Thyroid gland (tissue), 4 donors: ENCODE measurements around the gene GNG10. TPM values are rescaled to one million over a fixed set of nuclear protein-coding genes. Genes with fewer than 3 reads are reported as not detected.

Experiments used
- DNase-seq, 2 donors: peaks; one replicate each; pipeline ENCODE4 v3.0.0-alpha.2; 2019
- H3K27ac ChIP-seq, 3 donors: fragments of 200-600 bp; sonication (generic); 1 replicate in 2 of 3; 2 replicates in 1 of 3; pipeline ENCODE4 v1.5.1; 2016 to 2019; ENCODE audit warnings: mild to moderate bottlenecking in 1 of 3, moderate library complexity in 1 of 3
- H3K27me3 ChIP-seq: fragments of 200-600 bp; sonication (generic); one replicate; pipeline ENCODE4 v1.5.1; 2019
- H3K36me3 ChIP-seq, 2 donors: fragments of 200-600 bp; sonication (generic); one replicate each; pipeline ENCODE4 v1.5.1; 2016 to 2019
- H3K4me1 ChIP-seq, 2 donors: fragments of 200-600 bp; sonication (generic); one replicate each; pipeline ENCODE4 v1.5.1; 2017 to 2019
- H3K4me3 ChIP-seq, 3 donors: fragments of 200-600 bp; sonication (generic); replicated peaks in 1 of 3; 1 replicate in 2 of 3; 2 replicates in 1 of 3; pipeline ENCODE4 v1.5.1; 2016; ENCODE audit warnings: mild to moderate bottlenecking in 1 of 3
- H3K9me3 ChIP-seq: fragments of 200-600 bp; sonication (generic); one replicate; pipeline ENCODE4 v1.5.1; 2017
- CTCF ChIP-seq, 6 experiments: fragments of 200-600 bp in 3 of 6; fragments of 450-650 bp in 3 of 6; sonication (generic) in 3 of 6; IDR thresholded peaks; one replicate each; pipeline ENCODE4 v1.5.1; 2016 to 2019; ENCODE audit warnings: antibody characterized with exemption in 6 of 6, mild to moderate bottlenecking in 2 of 6, inconsistent platforms in 1 of 6, moderate library complexity in 1 of 6
- POLR2A ChIP-seq, 2 donors: fragments of 450-650 bp; IDR thresholded peaks; one replicate each; pipeline ENCODE4 v1.6.1; 2017; ENCODE audit warnings: antibody characterized with exemption in 2 of 2, mild to moderate bottlenecking in 2 of 2, moderate library complexity in 1 of 2
- WGBS, 2 donors: methylation state at CpG; one replicate each; pipeline ENCODE4 v1.1.5; 2017; 5-methylcytosine and 5-hydroxymethylcytosine counted together
- intact Hi-C: fragments of 100-400 bp; cut with DNase I; formaldehyde crosslinking; loops from one replicate; pipeline ENCODE4 v1.15.1; 2023
- total RNA-seq, 4 donors: library from RNA; depleted of rRNA; stranded (reverse); fragments of >200 nt; gene quantifications; one replicate each; pipeline ENCODE4 v1.2.3, GENCODE V29; 2016

The GNG10 gene
- total RNA-seq, 4 donors from 2014 or later: 44.8 to 57.3 (median 53.5) TPM

GRCh38 chr9:111676116-111676515 lies 14.7 kb downstream of the GNG10 start:
- Histone ChIP-seq H3K27me3 (no peaks in the 10 kb centered on the region), H3K27ac (no peak overlapping the region), H3K36me3 (no peaks in the 10 kb centered on the region), H3K4me1 (no peaks in the 10 kb centered on the region), H3K9me3 (no peaks in the 10 kb centered on the region), H3K4me3 (no peak overlapping the region)
- DNase-seq: no peak
- 95 to 96% methylated on average over 3 of the region's 3 CpGs for WGBS, 2 donors
- TF ChIP-seq POLR2A (IDR thresholded peaks at IDR 0.05): no peak
- TF ChIP-seq CTCF (IDR thresholded peaks at IDR 0.05): no peak
- intact Hi-C loops: no loop called here

GRCh38 chr9:111678293-111678692 lies 16.9 kb downstream of the GNG10 start:
- DNase-seq: no peak
- H3K27ac ChIP-seq: no peak overlapping the region
- WGBS, 2 donors: 95 to 100% methylated on average over 5 of the region's 5 CpGs
- TF ChIP-seq CTCF (IDR thresholded peaks at IDR 0.05): no peak
- H3K4me3 ChIP-seq: no peak overlapping the region
- peaks cover 0 to 2% of the 10 kb centered on the region in 2 donors for H3K4me1 ChIP-seq
- H3K36me3 ChIP-seq: no peaks in the 10 kb centered on the region
- intact Hi-C loops: no loop called here
- no peaks in the 10 kb centered on the region for H3K27me3 ChIP-seq
- H3K9me3 ChIP-seq: no peaks in the 10 kb centered on the region

- Histone ChIP-seq H3K36me3 (no peaks in the 10 kb centered on the region), H3K9me3 (no peaks in the 10 kb centered on the region), H3K4me1 (peaks cover 0 to 4% of the 10 kb centered on the region in 2 donors), H3K27ac (no peak overlapping the region), H3K27me3 (no peaks in the 10 kb centered on the region), H3K4me3 (no peak overlapping the region)
- TF ChIP-seq CTCF (IDR thresholded peaks at IDR 0.05): no peak
- TF ChIP-seq POLR2A (IDR thresholded peaks at IDR 0.05): no peak
- WGBS, 2 donors: 97 to 98% methylated on average over 6 of the region's 6 CpGs
- intact Hi-C loops: no loop called here
- DNase-seq: no peak
Observed at GRCh38 chr9:111679199-111679598, 17.8 kb downstream of the GNG10 start.

GRCh38 chr9:111683392-111683791 lies 22.0 kb downstream of the GNG10 start:
- WGBS, 2 donors: 89 to 96% methylated on average over 1 of the region's 1 CpG
- peaks cover 0 to 4% of the 10 kb centered on the region in 2 donors for H3K4me1 ChIP-seq
- intact Hi-C loops: no loop called here
- H3K27me3 ChIP-seq: no peaks in the 10 kb centered on the region
- H3K4me3 ChIP-seq: no peak overlapping the region
- TF ChIP-seq CTCF (IDR thresholded peaks at IDR 0.05): no peak
- TF ChIP-seq POLR2A (IDR thresholded peaks at IDR 0.05): no peak
- H3K9me3 ChIP-seq: no peaks in the 10 kb centered on the region
- H3K27ac ChIP-seq: no peak overlapping the region
- no peaks in the 10 kb centered on the region for H3K36me3 ChIP-seq
- no peak for DNase-seq

GRCh38 chr9:111691672-111692329 lies 30.4 kb downstream of the GNG10 start:
- no peak for DNase-seq
- H3K4me3 ChIP-seq: no peak overlapping the region
- H3K27ac ChIP-seq: no peak overlapping the region
- intact Hi-C loops: loop anchor here (10.0 kb wide), 1 partner anchor 87 kb away; no protein-coding TSS in a partner anchor
- WGBS, 2 donors: 42 to 50% methylated on average over 5 of the region's 5 CpGs
- H3K9me3 ChIP-seq: no peaks in the 10 kb centered on the region
- peaks cover 0 to 7% of the 10 kb centered on the region in 2 donors for H3K4me1 ChIP-seq
- H3K27me3 ChIP-seq: no peaks in the 10 kb centered on the region
- H3K36me3 ChIP-seq: no peaks in the 10 kb centered on the region
- no peak for TF ChIP-seq POLR2A (IDR thresholded peaks at IDR 0.05)
- peak in 4 of 6 experiments; percentile 5 to 48 (median 40) for TF ChIP-seq CTCF (IDR thresholded peaks at IDR 0.05)
